GM19452 (cell line): Measurements from ENCODE around the gene JARID2.

Experiments
- ATAC-seq: cut with Tn5 transposase; IDR thresholded peaks from one replicate; pipeline ENCODE4 v1.9.1; 2021; ENCODE audit not compliant: unreplicated experiment

JARID2 gene

DNA sequence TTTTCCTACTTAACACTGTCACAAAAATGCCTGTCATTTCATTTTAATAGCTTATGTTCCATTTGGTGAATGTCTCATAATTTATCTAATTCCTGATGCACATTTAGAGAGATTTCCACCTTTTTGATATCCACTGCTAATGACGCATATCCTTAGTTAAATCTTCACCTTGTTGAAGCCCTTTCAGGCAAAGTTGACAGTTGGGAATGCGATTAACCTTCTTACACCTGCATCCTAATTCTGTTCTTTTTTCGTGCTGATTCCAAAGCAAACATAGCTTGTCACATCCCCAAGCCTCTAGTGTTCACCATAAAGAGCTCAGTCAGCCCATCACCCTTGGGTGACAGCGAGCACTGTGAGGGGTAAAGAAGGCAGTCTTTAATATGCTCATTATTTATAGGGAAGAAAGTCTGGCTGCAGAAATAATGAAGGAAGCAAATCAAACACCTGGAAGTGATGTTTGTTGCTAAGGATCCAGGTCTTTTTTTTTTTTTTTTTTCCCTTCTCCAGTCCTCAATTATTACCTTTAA, 211.3 kb downstream of the JARID2 start:
- ATAC-seq, result no peak

DNA sequence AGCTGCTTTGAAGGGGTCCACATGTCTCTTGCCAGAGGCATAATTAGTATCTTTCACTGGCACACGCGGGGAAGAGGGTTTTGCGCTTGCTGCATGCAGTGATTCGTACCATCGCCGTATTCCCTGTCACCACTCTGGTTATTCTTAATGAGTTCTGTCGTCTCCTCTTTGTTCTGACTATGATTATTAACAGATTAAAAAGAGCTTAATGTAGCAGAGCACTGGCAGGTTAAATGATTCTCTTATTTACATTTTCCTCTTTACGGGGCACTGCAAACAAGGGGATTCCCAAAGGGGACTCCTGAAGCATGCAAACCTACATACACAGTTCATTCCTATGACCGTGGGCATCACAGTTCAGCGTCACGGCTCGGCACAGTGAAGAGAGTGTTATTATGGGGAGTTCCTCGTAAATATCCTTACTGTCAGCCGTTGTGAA, 212.2 kb downstream of the JARID2 start:
- no peak for ATAC-seq

GRCh38 chr6:15460110-15460727, 214.3 kb downstream of the JARID2 start:
- no peak for ATAC-seq

GRCh38 chr6:15461127-15461944, 215.5 kb downstream of the JARID2 start:
- ATAC-seq, result no peak

- no peak for ATAC-seq
These were observed 216.4 kb downstream of the JARID2 start for GRCh38 chr6:15462256-15462655.

DNA sequence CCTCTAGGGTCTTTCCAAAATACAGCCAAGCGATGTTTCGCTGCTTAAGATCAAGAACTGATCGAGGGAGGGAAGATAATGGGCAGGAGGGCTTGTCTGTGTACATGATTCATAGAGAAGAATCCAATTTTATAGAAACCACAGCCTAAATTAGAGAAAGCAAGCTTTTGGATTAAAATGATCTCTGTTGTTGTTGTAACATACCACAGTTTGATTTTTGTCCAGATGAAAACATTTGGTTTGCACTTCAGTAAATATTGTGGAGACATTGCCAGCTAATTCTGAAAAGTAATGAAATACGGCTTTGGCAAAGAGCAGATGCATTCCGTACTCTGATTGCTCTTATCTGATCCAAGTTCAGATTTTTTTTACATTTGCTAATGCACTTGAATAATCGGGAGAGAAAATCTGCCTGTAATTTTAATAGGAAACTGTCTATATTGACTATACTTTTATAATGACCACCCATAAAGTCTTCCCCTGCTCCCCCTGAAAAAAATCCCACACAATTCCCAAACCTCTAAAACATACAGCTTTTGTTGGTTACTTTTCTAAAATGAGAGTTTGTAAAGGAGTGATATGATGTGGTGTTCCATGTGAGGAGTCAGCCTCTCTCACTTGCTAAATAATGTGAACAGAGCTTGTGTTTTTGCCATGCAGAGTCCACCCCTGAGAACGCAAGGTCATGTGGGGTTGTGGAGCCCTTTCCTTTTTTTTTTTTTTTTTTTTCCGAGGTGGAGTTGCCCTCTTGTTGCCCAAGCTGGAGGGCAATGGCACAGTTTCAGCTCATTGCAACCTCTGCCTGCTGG, 217.1 kb downstream of the JARID2 start:
- no peak for ATAC-seq

- ATAC-seq, result no peak
These were observed 218.4 kb downstream of the JARID2 start for GRCh38 chr6:15464211-15464725.

- ATAC-seq, result no peak
These were observed 219.3 kb downstream of the JARID2 start for GRCh38 chr6:15465212-15465611.

- ATAC-seq, result no peak
These were observed 224.9 kb downstream of the JARID2 start for GRCh38 chr6:15470746-15471145.

DNA sequence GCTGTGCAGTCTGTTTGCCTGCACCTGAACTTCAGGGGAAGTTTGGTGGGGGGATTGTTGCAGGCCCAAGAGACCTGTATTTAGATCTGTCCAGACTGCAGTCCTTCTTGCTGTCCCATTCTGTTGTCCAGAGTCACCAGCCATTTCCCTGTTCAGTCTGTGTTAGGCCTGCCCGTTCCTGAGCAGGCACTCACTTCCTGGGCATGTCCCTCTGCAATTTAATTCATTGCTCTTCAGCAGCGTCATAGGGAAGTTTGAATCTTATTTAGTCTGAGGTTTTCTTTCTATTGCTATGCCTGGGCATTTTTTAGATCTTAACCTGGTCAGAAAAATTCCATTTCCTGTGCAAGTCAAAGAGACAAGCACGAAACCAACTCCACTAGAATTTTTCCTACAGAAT, 226.8 kb downstream of the JARID2 start:
- no peak for ATAC-seq

- ATAC-seq, result no peak
These were observed 227.3 kb downstream of the JARID2 start for GRCh38 chr6:15473174-15473573.

- no peak for ATAC-seq
These were observed 227.9 kb downstream of the JARID2 start for GRCh38 chr6:15473741-15474161.

GRCh38 chr6:15474196-15474595, 228.3 kb downstream of the JARID2 start:
- no peak for ATAC-seq

DNA sequence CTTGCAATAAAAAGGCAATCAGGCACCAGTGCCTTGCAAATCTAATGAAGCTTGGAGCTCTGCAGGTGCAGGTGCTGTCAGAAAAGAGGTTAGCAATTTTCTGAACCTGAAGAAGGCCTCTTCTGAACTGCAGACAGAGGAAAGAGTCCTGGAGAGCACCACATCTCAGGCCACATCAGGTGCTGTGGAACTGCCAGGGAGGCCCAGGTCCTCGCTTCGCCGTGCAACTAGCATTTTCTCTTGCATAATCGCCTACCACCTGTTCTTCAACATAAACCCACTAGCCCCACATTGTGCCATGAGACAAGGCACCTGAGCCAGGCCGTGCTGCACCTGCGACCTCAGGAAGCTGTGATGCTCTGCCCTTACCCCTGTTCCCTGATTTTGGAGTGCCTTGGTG, 229.4 kb downstream of the JARID2 start:
- ATAC-seq, result no peak

GRCh38 chr6:15475872-15476271, 230.0 kb downstream of the JARID2 start:
- ATAC-seq, result no peak

DNA sequence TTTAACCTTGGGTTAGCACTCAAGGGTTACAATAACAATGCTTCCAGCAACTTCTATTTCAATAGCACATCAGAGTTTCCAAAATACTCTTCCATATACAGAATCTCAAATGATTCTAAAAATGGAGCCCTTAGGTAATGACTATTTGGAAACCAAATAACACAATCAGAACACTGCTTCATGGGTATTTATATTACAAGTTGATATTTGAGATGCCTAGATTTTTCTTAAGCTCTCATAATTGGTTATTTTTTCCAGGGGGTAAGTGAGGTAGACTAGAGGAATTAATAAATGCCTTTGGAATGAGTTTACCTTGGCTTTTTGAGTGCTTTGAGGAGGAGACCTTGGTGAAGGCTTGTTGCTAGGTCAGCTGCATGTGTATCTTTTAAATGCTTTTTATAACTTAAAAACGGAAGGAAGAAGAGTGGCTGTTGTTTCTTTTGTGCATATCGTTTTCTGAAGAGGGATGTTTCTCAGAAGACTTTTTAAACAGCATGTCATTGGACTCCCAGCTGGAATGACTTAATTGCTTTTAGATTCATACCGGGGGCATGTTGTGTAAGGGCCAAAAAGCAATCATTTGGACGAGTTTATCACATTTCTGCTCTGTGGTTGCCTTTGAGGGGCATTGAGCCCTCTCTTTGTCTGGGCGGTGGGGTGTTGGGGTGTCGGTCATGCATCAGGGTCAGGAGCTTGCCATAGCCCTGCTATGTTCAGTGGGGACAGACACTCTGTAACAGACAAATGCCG, 230.9 kb downstream of the JARID2 start:
- no peak for ATAC-seq

- ATAC-seq, result no peak
These were observed 231.9 kb downstream of the JARID2 start for GRCh38 chr6:15477746-15478145.

- no peak for ATAC-seq
These were observed 233.9 kb downstream of the JARID2 start for GRCh38 chr6:15479761-15480160.

- ATAC-seq, result no peak
These were observed 234.7 kb downstream of the JARID2 start for GRCh38 chr6:15480525-15480924.
